Endothelial cell of umbilical vein (primary cell): ENCODE results near the gene SHROOM2. TPM values are rescaled to one million over a fixed set of nuclear protein-coding genes. Genes with fewer than 3 reads are reported as not detected.

Source experiments
- BruUV-seq: library from RNA; stranded (reverse); fragments of 400-500 nt; replicated peaks from 2 replicates; lab custom pipeline; 2021; lab: Mats Ljungman, UMichigan
- CTCF ChIA-PET: fragments of 300-600, 350-600 bp; sonication (Branson Sonifier 250); formaldehyde crosslinking; loops from one replicate; lab custom pipeline; 2021; ENCODE audit warnings: antibody characterized with exemption, inconsistent platforms; lab: Charles Lee
- POLR2A ChIA-PET: fragments of 300-600, 350-600 bp; sonication (Branson Sonifier 250); formaldehyde crosslinking; loops from one replicate; lab custom pipeline; 2021; ENCODE audit warnings: antibody characterized with exemption, inconsistent platforms; lab: Charles Lee
- DNase-seq: peaks from one replicate; pipeline ENCODE4 v3.0.0-alpha.2; 2011; ENCODE audit warnings: low read depth, low spot score
- FAIRE-seq: peaks from 2 replicates; lab custom pipeline; 2011; peaks lifted over from hg19 to GRCh38; lab: Jason Lieb, UNC
- H2AFZ ChIP-seq: 2 replicates; pipeline ENCODE4 v1.6.0; 2012; ENCODE audit warnings: low read depth, low read length, control low read depth, inconsistent platforms
- H3K27ac ChIP-seq: 2 replicates; pipeline ENCODE4 v1.5.1; 2011; ENCODE audit warnings: low read depth, mild to moderate bottlenecking, control low read depth, low read length, moderate library complexity; ENCODE audit not compliant: insufficient read depth
- H3K27me3 ChIP-seq, 2 experiments: 2 replicates each; pipeline versions ENCODE4 v1.6.0 to v1.6.1; 2011; ENCODE audit warnings: low read length in 2 of 2, mixed read lengths in 1 of 2; ENCODE audit not compliant: control insufficient read depth in 2 of 2, insufficient read depth in 2 of 2
- H3K36me3 ChIP-seq, 2 experiments: 2 replicates in 1 of 2; 3 replicates in 1 of 2; pipeline ENCODE4 v1.5.1; 2011; ENCODE audit warnings: low read length in 2 of 2, mild to moderate bottlenecking in 1 of 2, moderate library complexity in 1 of 2; ENCODE audit not compliant: control insufficient read depth in 2 of 2, insufficient read depth in 2 of 2; ENCODE audit errors: extremely low read depth in 1 of 2
- H3K4me1 ChIP-seq: 3 replicates; pipeline ENCODE4 v1.5.1; 2011; ENCODE audit warnings: mild to moderate bottlenecking, low read length; ENCODE audit not compliant: control insufficient read depth, insufficient read depth; ENCODE audit errors: extremely low read depth
- H3K4me2 ChIP-seq: 2 replicates; pipeline ENCODE4 v1.6.1; 2011; ENCODE audit warnings: low read length, control low read depth, mixed read lengths; ENCODE audit not compliant: insufficient read depth
- H3K4me3 ChIP-seq, 3 experiments: fragments of 200-600 bp in 1 of 3; sonication (generic), shearing (Covaris generic) in 1 of 3; replicated peaks in 1 of 3; 2 replicates each; pipeline ENCODE4 v1.5.1; 2011 to 2016; ENCODE audit warnings: control low read depth in 3 of 3, low read length in 3 of 3, mild to moderate bottlenecking in 2 of 3, inconsistent platforms in 1 of 3, low read depth in 1 of 3, moderate library complexity in 1 of 3; ENCODE audit not compliant: insufficient read depth in 1 of 3
- H3K79me2 ChIP-seq: 2 replicates; pipeline ENCODE4 v1.6.0; 2012; ENCODE audit warnings: low read length, inconsistent platforms; ENCODE audit not compliant: control insufficient read depth, insufficient read depth
- H3K9ac ChIP-seq: replicated peaks from 2 replicates; pipeline ENCODE3; 2011; ENCODE audit warnings: low read length, control low read depth; ENCODE audit not compliant: insufficient read depth; ENCODE audit errors: extremely low read depth
- H3K9me1 ChIP-seq: replicated peaks from 3 replicates; pipeline ENCODE4 v1.6.0; 2011; ENCODE audit warnings: mild to moderate bottlenecking, low read length; ENCODE audit not compliant: control insufficient read depth, insufficient read depth; ENCODE audit errors: extremely low read depth
- H3K9me3 ChIP-seq: replicated peaks from 2 replicates; pipeline ENCODE4 v1.5.1; 2012; ENCODE audit warnings: low read length, inconsistent platforms; ENCODE audit not compliant: control insufficient read depth, insufficient read depth
- H4K20me1 ChIP-seq: replicated peaks from 2 replicates; pipeline ENCODE3; 2011; ENCODE audit warnings: mild to moderate bottlenecking, low read length; ENCODE audit not compliant: control insufficient read depth, insufficient read depth; ENCODE audit errors: extremely low read depth
- CTCF ChIP-seq, 2 donors: IDR thresholded peaks; 1 replicate in 1 of 2; 2 replicates in 1 of 2; pipeline ENCODE4 v1.5.1; 2011; ENCODE audit warnings: low read length in 2 of 2, mild to moderate bottlenecking in 2 of 2, moderate library complexity in 2 of 2, control low read depth in 1 of 2, inconsistent platforms in 1 of 2, low read depth in 1 of 2; ENCODE audit not compliant: insufficient read depth in 1 of 2; ENCODE audit errors: extremely low read depth in 1 of 2
- EZH2 ChIP-seq: IDR thresholded peaks from 2 replicates; pipeline ENCODE4 v1.6.1; 2012; ENCODE audit warnings: borderline replicate concordance, low read depth, mild to moderate bottlenecking, moderate library complexity, low read length, inconsistent platforms; ENCODE audit not compliant: severe bottlenecking
- FOS ChIP-seq: IDR thresholded peaks from 2 replicates; pipeline ENCODE4 v1.6.1; 2011; ENCODE audit warnings: mild to moderate bottlenecking, low read length, moderate library complexity, borderline replicate concordance; ENCODE audit not compliant: insufficient read depth
- GATA2 ChIP-seq: IDR thresholded peaks from 2 replicates; pipeline ENCODE4 v1.7.0; 2011; ENCODE audit warnings: low read depth, mild to moderate bottlenecking, moderate library complexity, mixed read lengths, low read length; ENCODE audit not compliant: insufficient read length, insufficient read depth
- JUN ChIP-seq: IDR thresholded peaks from 2 replicates; pipeline ENCODE4 v1.6.1; 2011; ENCODE audit warnings: borderline replicate concordance, low read depth; ENCODE audit not compliant: insufficient read length, insufficient read depth
- MAX ChIP-seq: IDR thresholded peaks from 2 replicates; pipeline ENCODE4 v1.6.1; 2011; ENCODE audit not compliant: insufficient read depth, insufficient read length
- MYC ChIP-seq: IDR thresholded peaks from one replicate; pipeline ENCODE4 v1.6.1; 2011; ENCODE audit warnings: mild to moderate bottlenecking, low read depth, low read length
- POLR2A ChIP-seq: IDR thresholded peaks from 2 replicates; pipeline ENCODE4 v1.6.1; 2012; ENCODE audit warnings: low read depth, mild to moderate bottlenecking, control low read depth, low read length
- POLR2AphosphoS5 ChIP-seq: IDR thresholded peaks from 2 replicates; pipeline ENCODE4 v1.6.1; 2012; ENCODE audit warnings: low read depth, mild to moderate bottlenecking, control low read depth, low read length, moderate library complexity; ENCODE audit not compliant: insufficient read depth
- dilution Hi-C: fragments of 300-500 bp; cut with MboI; formaldehyde crosslinking; loops from one replicate; pipeline ENCODE4 v1.15.0; 2019; ENCODE audit warnings: low sequenced_read_pairs; ENCODE audit not compliant: extremely low pct_ligation_motif_present
- intact Hi-C: fragments of 100-400 bp; cut with micrococcal nuclease; formaldehyde crosslinking; loops from one replicate; pipeline ENCODE4 v1.10.0; 2022
- polyA plus RNA-seq, 4 experiments: library from polyadenylated mRNA; depleted of rRNA in 3 of 4; stranded (reverse) in 3 of 4; unstranded in 1 of 4; fragments of >200 nt; gene quantifications; 2 replicates each; pipeline versions ENCODE4 v1.2.1 to v1.2.3, GENCODE V29; 2011 to 2012; ENCODE audit warnings: missing spikeins in 1 of 4
- total RNA-seq: library from RNA; stranded (reverse); gene quantifications from 2 replicates; pipeline ENCODE4 v1.2.3, GENCODE V29; 2021

SHROOM2 gene
- total and polyA plus RNA-seq, 2 donors (not counting 3 experiments of a cell fraction or from before 2014, with no cell fraction given) = 3.7 to 11.8 TPM

- TF ChIP-seq JUN (no peak), POLR2A (no peak), CTCF (IDR thresholded peaks at IDR 0.05; ENCODE audit: extremely low read depth in 1 of 2, insufficient read depth in 1 of 2, low read depth in 1 of 2, low read length in 2 of 2) (no peak), POLR2AphosphoS5 (no peak), FOS (no peak), MYC (no peak), GATA2 (no peak), MAX (no peak), EZH2 (no peak)
- Histone ChIP-seq H3K9me3 (no peaks in the 10 kb centered on the region), H3K4me1 (no peaks in the 10 kb centered on the region), H3K27me3 (no peaks in the 10 kb centered on the region), H3K4me3 (no peak overlapping the region), H2AFZ (no peak overlapping the region), H3K4me2 (no peak overlapping the region), H4K20me1 (no peaks in the 10 kb centered on the region), H3K79me2 (no peaks in the 10 kb centered on the region), H3K36me3 (peaks cover 0 to 6% of the 10 kb centered on the region in 2 experiments), H3K9me1 (no peaks in the 10 kb centered on the region), H3K27ac (no peak overlapping the region), H3K9ac (no peak overlapping the region)
- no TSS peak for BruUV-seq
- dilution Hi-C loops (no loop called here), intact Hi-C loops (no loop called here)
- DNase-seq = no peak
- no peak for FAIRE-seq
- POLR2A ChIA-PET = no interaction called here
- CTCF ChIA-PET = no interaction called here
These were observed 104.5 kb downstream of the SHROOM2 start for GRCh38 chrX:9890681-9891091.
